Activated CD8-positive, alpha-beta memory T cell treated with anti-CD3 and anti-CD28 coated beads, Interleukin-2, amount 10 ng/mL, durations not matched to agents 7 days and 5 days (primary cell): ENCODE measurements around the gene ELL2. TPM values are rescaled to one million over a fixed set of nuclear protein-coding genes. Genes with fewer than 3 reads are reported as not detected.
"Not testable (repeated sequence)": the region's sequence is repeated elsewhere in the genome, so short reads cannot be mapped to it uniquely, and the experiment has no call there.

Experiments used
- ATAC-seq: fragments of 150-1000 bp; cut with Tn5 transposase; one replicate; pipeline ENCODE4 v1.10.0; 2021; ENCODE audit warnings: moderate library complexity
- CTCF ChIA-PET: fragments of 350-600 bp; sonication (Branson Sonifier 250); formaldehyde crosslinking; loops from one replicate; lab custom pipeline; 2021; ENCODE audit warnings: antibody characterized with exemption; lab: Charles Lee
- DNase-seq: peaks from one replicate; pipeline ENCODE4 v3.0.0-alpha.2; 2020
- H3K27ac Mint-ChIP-seq: one replicate; pipeline ENCODE4 v1.8.0; 2021; ENCODE audit warnings: mild to moderate bottlenecking, mixed read lengths
- H3K27me3 Mint-ChIP-seq: one replicate; pipeline ENCODE4 v1.8.0; 2021; ENCODE audit warnings: mixed read lengths
- H3K36me3 Mint-ChIP-seq: one replicate; pipeline ENCODE4 v1.8.0; 2021; ENCODE audit warnings: mild to moderate bottlenecking, mixed read lengths
- H3K4me1 Mint-ChIP-seq: one replicate; pipeline ENCODE4 v1.8.0; 2021; ENCODE audit warnings: mixed read lengths
- H3K4me3 Mint-ChIP-seq: one replicate; pipeline ENCODE4 v1.8.0; 2021; ENCODE audit warnings: mild to moderate bottlenecking, moderate library complexity, mixed read lengths
- H3K9me3 Mint-ChIP-seq: one replicate; pipeline ENCODE4 v1.8.0; 2022; ENCODE audit warnings: low read depth, mixed read lengths
- total RNA-seq, 2 experiments: library from RNA; stranded (reverse); gene quantifications; one replicate each; pipeline ENCODE4 v1.2.3, GENCODE V29; 2021

The ELL2 gene
- total RNA-seq, 2 experiments from 2014 or later: 33.9 to 81.8 TPM

DNA sequence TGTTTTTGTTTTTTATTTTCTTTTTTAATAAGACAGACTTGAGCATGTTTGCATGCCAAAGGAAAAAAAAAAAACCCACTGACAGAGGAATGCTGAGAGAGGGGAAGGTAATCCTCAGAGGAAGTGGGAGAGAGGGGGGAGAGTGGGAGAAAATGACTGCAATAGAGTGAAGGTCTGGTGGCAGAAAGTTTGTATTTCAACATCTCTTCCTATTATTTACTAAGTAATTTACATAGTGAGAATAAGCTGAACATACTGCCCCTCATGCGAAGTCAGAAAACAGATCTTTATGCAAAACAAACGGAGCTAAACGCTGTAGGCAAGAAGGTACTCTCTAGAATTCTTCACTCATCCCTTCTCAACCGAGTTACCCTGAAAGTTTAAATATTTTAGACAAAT lies 45.0 kb downstream of the ELL2 start:
- Mint-ChIP-seq H3K36me3 (peaks cover 13% of the 10 kb centered on the region), H3K4me3 (no peak overlapping the region), H3K27me3 (no peaks in the 10 kb centered on the region), H3K9me3 (no peaks in the 10 kb centered on the region), H3K4me1 (peaks cover 39% of the 10 kb centered on the region), H3K27ac (no peak overlapping the region)
- no peak for ATAC-seq
- CTCF ChIA-PET: interaction anchor here (0.8 to 1.8 kb wide), 5 partner anchors 9 to 136 kb away, joined by 4 to 7 read pairs (median 5); no protein-coding TSS in a partner anchor
- DNase-seq: no peak

GRCh38 chr5:95915999-95916686 lies 45.5 kb downstream of the ELL2 start:
- H3K36me3 Mint-ChIP-seq: peaks cover 17% of the 10 kb centered on the region
- DNase-seq (peak; percentile 46), ATAC-seq (peak; percentile 80)
- peak overlapping the region; percentile 1 for H3K4me3 Mint-ChIP-seq
- H3K27ac Mint-ChIP-seq: peak overlapping the region; percentile 58
- H3K9me3 Mint-ChIP-seq: no peaks in the 10 kb centered on the region
- CTCF ChIA-PET: interaction anchor here (0.8 to 1.8 kb wide), 4 partner anchors 9 to 57 kb away, joined by 4 to 7 read pairs (median 5); no protein-coding TSS in a partner anchor
- peaks cover 39% of the 10 kb centered on the region for H3K4me1 Mint-ChIP-seq
- H3K27me3 Mint-ChIP-seq: no peaks in the 10 kb centered on the region

GRCh38 chr5:95913663-95914062 lies 48.0 kb downstream of the ELL2 start:
- CTCF ChIA-PET: no interaction called here
- ATAC-seq (no peak), DNase-seq (no peak)
- Mint-ChIP-seq H3K4me3 (no peak overlapping the region), H3K36me3 (peaks cover 25% of the 10 kb centered on the region), H3K4me1 (peaks cover 46% of the 10 kb centered on the region), H3K27me3 (no peaks in the 10 kb centered on the region), H3K27ac (no peak overlapping the region), H3K9me3 (no peaks in the 10 kb centered on the region)

DNA sequence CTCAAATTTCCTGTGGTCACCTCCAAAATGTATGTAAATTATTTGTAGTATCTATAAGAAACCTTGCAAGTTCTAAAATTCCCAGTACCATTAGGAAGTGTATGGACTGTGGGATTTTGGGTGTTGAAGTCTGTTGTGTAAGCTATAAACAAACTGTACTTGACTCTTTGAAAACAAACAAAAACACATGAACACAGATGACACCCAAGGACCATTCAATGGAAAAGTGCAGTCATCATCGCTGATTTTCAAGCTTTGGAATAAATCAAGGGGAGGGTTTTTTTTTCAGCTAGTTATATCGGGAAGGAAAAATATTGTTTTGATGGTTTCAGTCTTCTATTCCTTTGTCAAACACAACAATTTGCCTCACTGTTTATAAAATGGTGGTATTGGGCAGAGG lies 49.6 kb downstream of the ELL2 start:
- Mint-ChIP-seq H3K4me1 (peaks cover 48% of the 10 kb centered on the region), H3K36me3 (peaks cover 30% of the 10 kb centered on the region), H3K4me3 (no peak overlapping the region), H3K27ac (no peak overlapping the region), H3K9me3 (no peaks in the 10 kb centered on the region), H3K27me3 (no peaks in the 10 kb centered on the region)
- ATAC-seq (no peak), DNase-seq (no peak)
- CTCF ChIA-PET: interaction anchor here (1.2 to 2.2 kb wide), 2 partner anchors 11 to 12 kb away, joined by 3 to 6 read pairs; no protein-coding TSS in a partner anchor

- Mint-ChIP-seq H3K4me3 (no peak overlapping the region), H3K27me3 (no peaks in the 10 kb centered on the region), H3K4me1 (peaks cover 33% of the 10 kb centered on the region), H3K9me3 (no peaks in the 10 kb centered on the region), H3K27ac (no peak overlapping the region), H3K36me3 (peaks cover 30% of the 10 kb centered on the region)
- CTCF ChIA-PET: no interaction called here
- no peak for DNase-seq
- no peak for ATAC-seq
Observed at GRCh38 chr5:95910521-95910920, 51.1 kb downstream of the ELL2 start.

DNA sequence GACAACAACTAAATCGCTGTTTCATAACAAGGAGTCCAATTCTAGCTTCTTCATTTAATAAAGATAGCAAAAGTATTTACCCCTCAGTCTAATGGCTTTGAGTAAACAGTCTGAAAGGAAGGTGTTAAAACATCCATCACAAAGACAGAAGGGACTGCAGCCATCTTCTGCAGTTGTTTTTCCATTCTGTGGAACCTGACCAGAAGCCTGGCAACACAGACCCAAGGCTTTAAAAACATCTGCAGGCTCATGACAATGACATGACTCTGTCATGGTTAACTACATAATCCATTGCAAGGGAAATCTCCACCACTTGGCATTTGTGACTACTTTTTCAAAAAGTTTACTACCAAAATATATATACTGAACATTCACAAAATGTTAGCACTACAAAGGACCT lies 51.9 kb downstream of the ELL2 start:
- peaks cover 30% of the 10 kb centered on the region for H3K4me1 Mint-ChIP-seq

GRCh38 chr5:95908799-95909198 lies 52.9 kb downstream of the ELL2 start:
- H3K27ac Mint-ChIP-seq: no peak overlapping the region
- CTCF ChIA-PET: no interaction called here
- no peaks in the 10 kb centered on the region for H3K9me3 Mint-ChIP-seq
- DNase-seq (no peak), ATAC-seq (no peak)
- H3K36me3 Mint-ChIP-seq: peaks cover 41% of the 10 kb centered on the region
- H3K4me3 Mint-ChIP-seq: no peak overlapping the region
- no peaks in the 10 kb centered on the region for H3K27me3 Mint-ChIP-seq
- peaks cover 31% of the 10 kb centered on the region for H3K4me1 Mint-ChIP-seq

More for the DNA sequence above, 51.9 kb downstream of the ELL2 start:
- CTCF ChIA-PET: no interaction called here
- ATAC-seq: no peak
- Mint-ChIP-seq H3K9me3 (no peaks in the 10 kb centered on the region), H3K27ac (no peak overlapping the region), H3K27me3 (no peaks in the 10 kb centered on the region), H3K36me3 (peaks cover 37% of the 10 kb centered on the region), H3K4me3 (no peak overlapping the region)
- DNase-seq: no peak

- no peak for ATAC-seq
- Mint-ChIP-seq H3K4me1 (peaks cover 35% of the 10 kb centered on the region), H3K27ac (peak overlapping the region; percentile 45), H3K36me3 (peaks cover 41% of the 10 kb centered on the region), H3K27me3 (no peaks in the 10 kb centered on the region), H3K9me3 (no peaks in the 10 kb centered on the region), H3K4me3 (no peak overlapping the region)
- DNase-seq: no peak
- CTCF ChIA-PET: interaction anchor here (1.0 to 1.4 kb wide), 3 partner anchors 9 to 54 kb away, joined by 3 to 6 read pairs (median 4); partner anchors contain the start of gene ELL2
Observed at GRCh38 chr5:95907740-95908706, 53.6 kb downstream of the ELL2 start.

- DNase-seq: no peak
- Mint-ChIP-seq H3K4me1 (peaks cover 34% of the 10 kb centered on the region), H3K27ac (peak overlapping the region; percentile 45), H3K36me3 (peaks cover 42% of the 10 kb centered on the region), H3K4me3 (no peak overlapping the region), H3K9me3 (no peaks in the 10 kb centered on the region), H3K27me3 (no peaks in the 10 kb centered on the region)
- CTCF ChIA-PET: interaction anchor here (1.0 to 1.4 kb wide), 3 partner anchors 10 to 55 kb away, joined by 3 to 6 read pairs (median 4); partner anchors contain the start of gene ELL2
- no peak for ATAC-seq
Observed at GRCh38 chr5:95907067-95907705, 54.5 kb downstream of the ELL2 start.

- ATAC-seq, CTCF ChIA-PET, H3K27ac Mint-ChIP-seq, H3K27me3 Mint-ChIP-seq, H3K9me3 Mint-ChIP-seq, DNase-seq, H3K4me3 Mint-ChIP-seq: not testable (repeated sequence)
- H3K36me3 Mint-ChIP-seq: peaks cover 41% of the 10 kb centered on the region
- peaks cover 38% of the 10 kb centered on the region for H3K4me1 Mint-ChIP-seq
Observed at GRCh38 chr5:95906398-95906797, 55.3 kb downstream of the ELL2 start.

DNA sequence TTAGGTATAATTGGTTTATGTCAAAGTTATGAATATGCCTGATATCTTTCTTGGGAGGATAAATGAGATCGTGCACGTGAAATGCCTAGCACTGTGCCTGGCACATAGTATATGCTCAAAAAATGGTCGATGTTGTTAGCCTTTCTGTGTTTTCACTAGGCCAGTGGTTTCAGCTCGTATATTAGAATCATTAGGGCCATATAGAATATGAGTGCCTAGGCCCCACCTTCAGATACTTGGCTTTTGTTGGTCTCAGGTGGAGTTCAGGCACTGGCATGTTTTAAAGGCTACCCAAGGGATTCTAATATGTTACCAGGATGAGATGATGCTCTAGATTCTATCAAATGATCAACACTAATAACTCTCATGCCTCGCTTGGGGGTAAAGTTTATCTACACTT lies 56.8 kb downstream of the ELL2 start:
- Mint-ChIP-seq H3K27me3 (no peaks in the 10 kb centered on the region), H3K4me3 (no peak overlapping the region), H3K27ac (no peak overlapping the region), H3K4me1 (peaks cover 35% of the 10 kb centered on the region), H3K9me3 (no peaks in the 10 kb centered on the region), H3K36me3 (peaks cover 41% of the 10 kb centered on the region)
- no peak for ATAC-seq
- CTCF ChIA-PET: interaction anchor here (1.0 kb wide), 1 partner anchor 44 kb away, joined by 3 read pairs; no protein-coding TSS in a partner anchor
- DNase-seq: no peak

DNA sequence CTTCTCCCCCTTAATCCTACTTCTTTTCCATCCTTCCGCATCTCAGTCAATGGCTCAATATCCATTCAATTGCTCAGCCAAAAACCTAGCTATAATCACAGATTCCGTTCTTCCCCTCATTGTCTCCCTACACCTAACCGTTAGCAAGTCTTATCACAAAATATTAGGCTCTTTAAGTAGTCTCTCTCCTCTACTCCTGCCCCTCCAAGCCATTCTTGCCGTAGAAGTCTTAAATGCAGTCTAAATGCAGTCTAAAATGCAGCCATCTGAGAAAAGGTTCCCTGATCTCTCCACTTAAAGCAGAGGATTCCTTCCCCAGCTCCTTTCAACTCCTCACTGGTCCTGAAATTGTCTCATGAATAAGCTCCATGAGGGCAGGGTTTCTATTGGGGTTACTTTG lies 57.8 kb downstream of the ELL2 start:
- DNase-seq: no peak
- Mint-ChIP-seq H3K4me1 (peaks cover 30% of the 10 kb centered on the region), H3K27ac (no peak overlapping the region), H3K9me3 (no peaks in the 10 kb centered on the region), H3K27me3 (no peaks in the 10 kb centered on the region), H3K4me3 (no peak overlapping the region), H3K36me3 (peaks cover 39% of the 10 kb centered on the region)
- no peak for ATAC-seq
- CTCF ChIA-PET: no interaction called here
